ENCODE measurements around the gene AVPR1B.

Gene AVPR1B

DNA sequence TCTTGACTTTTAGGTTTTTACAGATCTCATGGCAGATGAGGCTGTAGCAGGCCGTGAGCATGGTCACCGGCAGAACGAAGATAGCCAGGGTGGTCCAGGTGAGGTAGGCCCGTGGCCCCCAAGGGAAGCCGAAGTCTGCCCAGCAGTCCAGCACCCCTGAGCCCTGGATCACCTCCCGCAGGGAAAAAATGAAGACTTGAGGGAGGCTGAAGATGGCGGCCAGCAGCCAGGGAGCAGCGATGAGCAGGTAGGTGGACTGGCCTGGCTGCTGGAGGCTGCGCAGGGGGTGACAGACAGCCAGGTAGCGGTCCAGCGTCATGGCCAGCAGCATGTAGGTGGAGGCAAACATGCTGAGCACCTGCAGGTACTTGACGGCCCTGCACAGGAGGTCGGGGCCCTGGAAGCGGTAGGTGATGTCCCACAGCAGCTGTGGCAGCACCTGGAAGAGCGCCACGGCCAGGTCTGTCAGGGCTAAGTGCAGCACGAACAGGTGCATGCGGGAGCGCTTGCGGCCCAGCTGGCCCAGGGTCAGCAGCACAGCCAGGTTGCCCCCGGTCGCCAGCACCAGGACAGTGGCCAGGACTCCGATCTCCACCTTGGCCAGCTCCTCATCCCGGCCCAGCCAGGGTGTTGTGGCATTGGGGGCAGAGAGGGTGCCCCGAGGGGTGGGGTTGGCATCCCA, 856 bp downstream of the AVPR1B start:
- Histone ChIP-seq H3K27me3 (ENCODE audit: insufficient read depth, low read length, poor library complexity) (peaks cover 40% of the 10 kb centered on the region), H3K9me3 (ENCODE audit: insufficient read depth, low read length, severe bottlenecking) (no peaks in the 10 kb centered on the region), H3K4me3 (ENCODE audit: low read depth in 1 of 2, low read length in 2 of 2) (no peak overlapping the region), H3K4me2 (ENCODE audit: insufficient read depth, low read length) (no peak overlapping the region), H3K4me1 (ENCODE audit: insufficient read depth, low read length) (no peaks in the 10 kb centered on the region), H2AFZ (ENCODE audit: low read depth, low read length) (no peak overlapping the region), H3K36me3 (ENCODE audit: insufficient read depth, low read length) (no peaks in the 10 kb centered on the region), H3K27ac (ENCODE audit: low read length) (no peak overlapping the region), H3K79me2 (ENCODE audit: insufficient read depth, low read length) (no peaks in the 10 kb centered on the region), H3K9ac (ENCODE audit: low read depth, low read length) (no peak overlapping the region), H4K20me1 (ENCODE audit: insufficient read depth, low read length) (no peaks in the 10 kb centered on the region; the same call in 1 of the 2 replicates)
- TF ChIP-seq, protein P1, sequence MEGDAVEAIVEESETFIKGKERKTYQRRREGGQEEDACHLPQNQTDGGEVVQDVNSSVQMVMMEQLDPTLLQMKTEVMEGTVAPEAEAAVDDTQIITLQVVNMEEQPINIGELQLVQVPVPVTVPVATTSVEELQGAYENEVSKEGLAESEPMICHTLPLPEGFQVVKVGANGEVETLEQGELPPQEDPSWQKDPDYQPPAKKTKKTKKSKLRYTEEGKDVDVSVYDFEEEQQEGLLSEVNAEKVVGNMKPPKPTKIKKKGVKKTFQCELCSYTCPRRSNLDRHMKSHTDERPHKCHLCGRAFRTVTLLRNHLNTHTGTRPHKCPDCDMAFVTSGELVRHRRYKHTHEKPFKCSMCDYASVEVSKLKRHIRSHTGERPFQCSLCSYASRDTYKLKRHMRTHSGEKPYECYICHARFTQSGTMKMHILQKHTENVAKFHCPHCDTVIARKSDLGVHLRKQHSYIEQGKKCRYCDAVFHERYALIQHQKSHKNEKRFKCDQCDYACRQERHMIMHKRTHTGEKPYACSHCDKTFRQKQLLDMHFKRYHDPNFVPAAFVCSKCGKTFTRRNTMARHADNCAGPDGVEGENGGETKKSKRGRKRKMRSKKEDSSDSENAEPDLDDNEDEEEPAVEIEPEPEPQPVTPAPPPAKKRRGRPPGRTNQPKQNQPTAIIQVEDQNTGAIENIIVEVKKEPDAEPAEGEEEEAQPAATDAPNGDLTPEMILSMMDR (IDR thresholded peaks at IDR 0.05; ENCODE audit: borderline replicate concordance, extremely low read depth, low read length, poor library complexity, severe bottlenecking), result no peak
- TF ChIP-seq EZH2 (IDR thresholded peaks at IDR 0.05; ENCODE audit: borderline replicate concordance, low read depth, low read length, severe bottlenecking), result no peak
- ATAC-seq (ENCODE audit: insufficient read depth, low read depth) (no peak), DNase-seq (no peak)

DNA sequence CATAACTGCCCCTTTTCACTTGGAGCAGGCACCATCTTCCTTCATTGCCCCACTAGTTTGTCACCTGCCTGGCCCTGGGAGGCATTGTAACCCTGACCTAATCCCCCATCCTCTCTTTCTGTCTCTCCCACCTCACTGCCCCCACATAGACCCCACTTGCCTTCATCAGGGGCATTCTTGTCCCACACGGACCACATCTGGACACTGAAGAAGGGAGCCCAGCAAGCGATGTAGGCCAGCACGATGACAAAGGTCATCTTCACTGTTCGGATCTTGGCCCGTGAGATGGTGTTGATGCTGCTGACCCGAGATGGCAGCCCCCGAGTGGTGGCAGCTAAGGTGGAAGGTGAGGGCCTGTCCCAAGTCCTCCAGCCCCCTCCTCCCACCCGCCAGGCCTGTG, 1.4 kb downstream of the AVPR1B start:
- no peak for ATAC-seq (ENCODE audit: insufficient read depth, low read depth)
- H3K9me3 ChIP-seq (ENCODE audit: insufficient read depth, low read length, severe bottlenecking), result no peaks in the 10 kb centered on the region
- no peaks in the 10 kb centered on the region for H3K36me3 ChIP-seq (ENCODE audit: insufficient read depth, low read length)
- H3K4me2 ChIP-seq (ENCODE audit: insufficient read depth, low read length), result no peak overlapping the region
- H3K79me2 ChIP-seq (ENCODE audit: insufficient read depth, low read length), result no peaks in the 10 kb centered on the region
- H3K4me1 ChIP-seq (ENCODE audit: insufficient read depth, low read length), result no peaks in the 10 kb centered on the region
- no peak overlapping the region for H3K4me3 ChIP-seq (ENCODE audit: low read depth in 1 of 2, low read length in 2 of 2)
- H4K20me1 ChIP-seq (ENCODE audit: insufficient read depth, low read length), result no peaks in the 10 kb centered on the region; the same call in 1 of the 2 replicates
- no peak for DNase-seq
- peaks cover 40% of the 10 kb centered on the region for H3K27me3 ChIP-seq (ENCODE audit: insufficient read depth, low read length, poor library complexity)
- TF ChIP-seq, protein P1 (IDR thresholded peaks at IDR 0.05; ENCODE audit: borderline replicate concordance, extremely low read depth, low read length, poor library complexity, severe bottlenecking), result no peak
- no peak for TF ChIP-seq EZH2 (IDR thresholded peaks at IDR 0.05; ENCODE audit: borderline replicate concordance, low read depth, low read length, severe bottlenecking)
- no peak overlapping the region for H3K27ac ChIP-seq (ENCODE audit: low read length)
- H2AFZ ChIP-seq (ENCODE audit: low read depth, low read length), result no peak overlapping the region
- no peak overlapping the region for H3K9ac ChIP-seq (ENCODE audit: low read depth, low read length)

DNA sequence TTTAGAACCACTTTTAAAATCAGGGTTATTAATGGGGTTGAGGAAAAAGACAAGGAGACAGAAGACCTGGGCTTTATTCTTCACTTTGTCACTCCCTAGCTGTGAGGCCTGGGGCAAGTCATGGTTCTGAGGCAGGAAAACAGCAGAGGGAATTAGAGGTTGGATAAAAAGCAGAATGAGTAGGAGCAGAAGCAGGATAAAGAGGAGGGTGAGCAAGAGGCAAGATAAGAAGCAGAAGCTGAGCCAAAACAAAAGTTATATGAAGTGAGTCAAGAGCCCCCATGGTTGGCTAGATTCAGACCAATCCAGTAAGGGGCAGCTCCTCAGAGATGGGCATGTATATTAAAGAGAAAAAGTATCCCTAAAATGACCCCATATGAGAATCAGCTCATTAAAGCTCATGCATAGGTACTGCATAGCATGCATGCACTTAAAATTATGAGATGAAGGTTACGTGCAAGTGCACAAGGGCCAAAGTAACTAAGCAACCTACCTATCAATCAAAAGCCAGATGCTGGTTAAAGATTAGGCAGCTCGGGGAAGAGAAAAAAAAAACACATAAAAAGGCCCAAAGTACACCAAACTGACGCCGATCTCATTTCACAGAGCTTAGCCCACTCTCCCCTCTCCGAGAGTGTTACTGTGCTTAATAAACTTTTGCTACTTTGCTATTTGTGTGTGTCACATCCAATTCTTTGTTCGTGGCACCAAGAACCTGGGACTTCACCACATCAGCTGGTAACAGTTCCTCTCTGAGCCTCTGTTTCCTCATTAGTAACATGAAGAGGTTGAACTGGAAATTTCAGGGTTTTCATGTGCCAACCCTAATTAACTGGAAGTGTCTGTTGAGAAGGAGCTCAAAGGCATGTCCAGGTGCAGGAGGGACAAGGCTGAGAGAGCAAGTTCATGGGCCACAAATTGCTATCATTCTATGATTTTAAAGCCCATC, 2.2 kb downstream of the AVPR1B start:
- Histone ChIP-seq H3K79me2 (ENCODE audit: insufficient read depth, low read length) (no peaks in the 10 kb centered on the region), H3K9me3 (ENCODE audit: insufficient read depth, low read length, severe bottlenecking) (no peaks in the 10 kb centered on the region), H2AFZ (ENCODE audit: low read depth, low read length) (no peak overlapping the region), H3K36me3 (ENCODE audit: insufficient read depth, low read length) (no peaks in the 10 kb centered on the region), H3K4me3 (ENCODE audit: low read depth in 1 of 2, low read length in 2 of 2) (no peak overlapping the region), H3K9ac (ENCODE audit: low read depth, low read length) (no peak overlapping the region), H3K4me2 (ENCODE audit: insufficient read depth, low read length) (no peak overlapping the region), H3K27me3 (ENCODE audit: insufficient read depth, low read length, poor library complexity) (peaks cover 46% of the 10 kb centered on the region), H3K4me1 (ENCODE audit: insufficient read depth, low read length) (no peaks in the 10 kb centered on the region), H4K20me1 (ENCODE audit: insufficient read depth, low read length) (no peaks in the 10 kb centered on the region; the same call in 1 of the 2 replicates), H3K27ac (ENCODE audit: low read length) (no peak overlapping the region)
- DNase-seq (no peak), ATAC-seq (ENCODE audit: insufficient read depth, low read depth) (no peak)
- TF ChIP-seq, protein P1 (IDR thresholded peaks at IDR 0.05; ENCODE audit: borderline replicate concordance, extremely low read depth, low read length, poor library complexity, severe bottlenecking), result no peak
- TF ChIP-seq EZH2 (IDR thresholded peaks at IDR 0.05; ENCODE audit: borderline replicate concordance, low read depth, low read length, severe bottlenecking), result no peak

All from DND-41 (cell line).